A673 (cell line): Measurements from ENCODE around the gene DCUN1D4.

Experiments used
- EZH2 ChIP-seq: fragments of 200-600 bp; sonication (generic); IDR thresholded peaks from 2 replicates; pipeline ENCODE4 v1.6.1; 2017; ENCODE audit warnings: borderline replicate concordance, low read depth, mild to moderate bottlenecking, mixed read lengths, antibody characterized with exemption, low read length; ENCODE audit not compliant: poor library complexity, severe bottlenecking
- TF ChIP-seq, protein P1 (sequence below): fragments of 300-800, 200-600 bp; sonication (generic); conservative IDR thresholded peaks from 2 replicates; pipeline ENCODE4 v1.5.1; 2017; ENCODE audit warnings: low read depth, mild to moderate bottlenecking, antibody characterized with exemption, low read length, moderate library complexity, mixed read lengths

DNA sequence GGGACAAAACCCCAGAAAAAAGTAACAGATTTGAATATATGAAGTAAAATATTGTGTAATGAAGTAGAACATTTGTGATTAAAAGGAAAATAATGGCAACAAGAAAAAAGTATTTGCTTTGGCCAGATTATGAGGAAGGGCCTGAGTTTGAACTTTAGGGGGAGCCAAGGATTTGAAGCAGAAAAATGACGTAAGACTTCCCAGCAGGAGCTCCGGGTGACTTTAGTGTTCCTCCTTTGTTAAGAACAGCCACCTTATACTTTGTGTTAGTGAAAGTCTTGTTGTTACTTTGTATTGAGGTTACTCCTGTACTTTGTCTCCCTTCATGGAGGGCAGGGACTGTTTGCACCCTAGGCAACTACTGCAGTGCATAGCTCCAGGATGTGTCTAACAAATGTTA, 41.1 kb downstream of the DCUN1D4 start:
- TF ChIP-seq, protein P1, sequence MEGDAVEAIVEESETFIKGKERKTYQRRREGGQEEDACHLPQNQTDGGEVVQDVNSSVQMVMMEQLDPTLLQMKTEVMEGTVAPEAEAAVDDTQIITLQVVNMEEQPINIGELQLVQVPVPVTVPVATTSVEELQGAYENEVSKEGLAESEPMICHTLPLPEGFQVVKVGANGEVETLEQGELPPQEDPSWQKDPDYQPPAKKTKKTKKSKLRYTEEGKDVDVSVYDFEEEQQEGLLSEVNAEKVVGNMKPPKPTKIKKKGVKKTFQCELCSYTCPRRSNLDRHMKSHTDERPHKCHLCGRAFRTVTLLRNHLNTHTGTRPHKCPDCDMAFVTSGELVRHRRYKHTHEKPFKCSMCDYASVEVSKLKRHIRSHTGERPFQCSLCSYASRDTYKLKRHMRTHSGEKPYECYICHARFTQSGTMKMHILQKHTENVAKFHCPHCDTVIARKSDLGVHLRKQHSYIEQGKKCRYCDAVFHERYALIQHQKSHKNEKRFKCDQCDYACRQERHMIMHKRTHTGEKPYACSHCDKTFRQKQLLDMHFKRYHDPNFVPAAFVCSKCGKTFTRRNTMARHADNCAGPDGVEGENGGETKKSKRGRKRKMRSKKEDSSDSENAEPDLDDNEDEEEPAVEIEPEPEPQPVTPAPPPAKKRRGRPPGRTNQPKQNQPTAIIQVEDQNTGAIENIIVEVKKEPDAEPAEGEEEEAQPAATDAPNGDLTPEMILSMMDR = no peak
- no peak for TF ChIP-seq EZH2
